Neutrophil (primary cell): Measurements from ENCODE around the gene ADAM15.
A peak's percentile ranks its signal among the peaks of the same experiment; 100 is the strongest.

Experiments used
- H3K27ac ChIP-seq: fragments of 200-600 bp; sonication (generic); 2 replicates; pipeline ENCODE4 v1.5.1; 2016; ENCODE audit warnings: mild to moderate bottlenecking, moderate library complexity
- H3K27me3 ChIP-seq: fragments of 200-600 bp; sonication (generic); 2 replicates; pipeline ENCODE4 v1.6.0; 2016; ENCODE audit warnings: mild to moderate bottlenecking
- H3K36me3 ChIP-seq: fragments of 200-600 bp; sonication (generic); 2 replicates; pipeline ENCODE4 v1.5.1; 2017
- H3K4me1 ChIP-seq, 2 experiments: fragments of 200-600 bp in 1 of 2; sonication (generic) in 1 of 2; 1 replicate in 1 of 2; 2 replicates in 1 of 2; pipeline versions ENCODE4 v1.5.1 to v1.6.1; 2013 to 2016; ENCODE audit warnings: low read depth in 1 of 2, low read length in 1 of 2, mild to moderate bottlenecking in 1 of 2, moderate library complexity in 1 of 2; ENCODE audit not compliant: control insufficient read depth in 1 of 2, insufficient read depth in 1 of 2
- H3K4me3 ChIP-seq, 2 experiments: fragments of 200-600 bp in 1 of 2; sonication (generic) in 1 of 2; 1 replicate in 1 of 2; 2 replicates in 1 of 2; pipeline ENCODE4 v1.5.1; 2013 to 2016; ENCODE audit warnings: low read depth in 1 of 2, low read length in 1 of 2, mild to moderate bottlenecking in 1 of 2, moderate library complexity in 1 of 2
- H3K9me3 ChIP-seq: fragments of 200-600 bp; sonication (generic); 2 replicates; pipeline ENCODE4 v1.5.1; 2016
- CTCF ChIP-seq: fragments of 200-600 bp; sonication (generic); IDR thresholded peaks from 2 replicates; pipeline ENCODE4 v1.5.1; 2016; ENCODE audit warnings: antibody characterized with exemption

Gene ADAM15

GRCh38 chr1:155003227-155003765, 47.8 kb upstream of the ADAM15 start:
- no peak for TF ChIP-seq CTCF
- Histone ChIP-seq H3K27me3 (no peaks in the 10 kb centered on the region), H3K36me3 (no peaks in the 10 kb centered on the region), H3K9me3 (no peaks in the 10 kb centered on the region), H3K4me3 (peak overlapping the region; percentile 85 to 100), H3K27ac (peak overlapping the region; percentile 97), H3K4me1 (peaks cover 69 to 77% of the 10 kb centered on the region in 2 experiments)

GRCh38 chr1:155003766-155004351, 47.3 kb upstream of the ADAM15 start:
- no peaks in the 10 kb centered on the region for H3K27me3 ChIP-seq
- H3K36me3 ChIP-seq = no peaks in the 10 kb centered on the region
- peak overlapping the region; percentile 85 to 100 for H3K4me3 ChIP-seq
- no peaks in the 10 kb centered on the region for H3K9me3 ChIP-seq
- peak; percentile 7 for TF ChIP-seq CTCF
- peaks cover 68 to 79% of the 10 kb centered on the region in 2 experiments for H3K4me1 ChIP-seq
- H3K27ac ChIP-seq = peak overlapping the region; percentile 97

GRCh38 chr1:155004352-155005075, 46.6 kb upstream of the ADAM15 start:
- no peaks in the 10 kb centered on the region for H3K27me3 ChIP-seq
- no peak for TF ChIP-seq CTCF
- H3K36me3 ChIP-seq = no peaks in the 10 kb centered on the region
- H3K4me3 ChIP-seq = peak overlapping the region; percentile 85 to 100
- no peaks in the 10 kb centered on the region for H3K9me3 ChIP-seq
- peaks cover 68 to 79% of the 10 kb centered on the region in 2 experiments for H3K4me1 ChIP-seq
- H3K27ac ChIP-seq = peak overlapping the region; percentile 97

- H3K4me1 ChIP-seq = peaks cover 68 to 79% of the 10 kb centered on the region in 2 experiments
- peak overlapping the region; percentile 97 for H3K27ac ChIP-seq
- H3K36me3 ChIP-seq = no peaks in the 10 kb centered on the region
- no peaks in the 10 kb centered on the region for H3K9me3 ChIP-seq
- TF ChIP-seq CTCF = no peak
- no peaks in the 10 kb centered on the region for H3K27me3 ChIP-seq
- peak overlapping the region; percentile 85 to 100 for H3K4me3 ChIP-seq
Observed at GRCh38 chr1:155005076-155006011, 45.8 kb upstream of the ADAM15 start.

- TF ChIP-seq CTCF = no peak
- Histone ChIP-seq H3K27me3 (no peaks in the 10 kb centered on the region), H3K9me3 (no peaks in the 10 kb centered on the region), H3K36me3 (peaks cover 9% of the 10 kb centered on the region), H3K4me1 (peaks cover 74 to 80% of the 10 kb centered on the region in 2 experiments), H3K4me3 (peak overlapping the region; percentile 85 to 95), H3K27ac (peak overlapping the region; percentile 97)
Observed at GRCh38 chr1:155006601-155007101, 44.5 kb upstream of the ADAM15 start.
